A549 treated with RU486 at 1 μM for 4 hours (cell line): ENCODE measurements around the gene CFAP97D1. TPM values are rescaled to one million over a fixed set of nuclear protein-coding genes. Genes with fewer than 3 reads are reported as not detected.

Experiments used
- total RNA-seq: library from RNA; stranded (reverse); fragments of 200-300 nt; extraction: Qiagen RNA extraction; gene quantifications from 5 replicates; pipeline ENCODE4 v1.2.3, GENCODE V29; 2022; ENCODE audit warnings: low read depth

CFAP97D1 gene
- total RNA-seq = 0.06 to 0.07 TPM in 2 of 5 replicates, not detected in the others

GRCh38 chr17:43780135-43780534 is at the start of gene CFAP97D1:
Gene CFAP97D1, plus strand, starts transcription at chr17:43780435. Its CDS starts 28 bp downstream, at chr17:43780463.

GRCh38 chr17:43758497-43759174 is 21.6 kb upstream of the CFAP97D1 start, which contains the start of gene SOST:
Gene SOST, minus strand, starts transcription at chr17:43758791. Its CDS starts 50 bp downstream, at chr17:43758741.

GRCh38 chr17:43778337-43779144 is 1.7 kb upstream of the CFAP97D1 start, which contains the start of gene DUSP3:
Gene DUSP3, minus strand, starts transcription at chr17:43778977. Its CDS starts 53 bp downstream, at chr17:43778924.

GRCh38 chr17:43832976-43833829 is 53.0 kb downstream of the CFAP97D1 start, which contains the start of gene MPP3:
Gene MPP3, minus strand, starts transcription at chr17:43833146. Its CDS starts 1,240 bp downstream, at chr17:43831906.

Other genes starting within 250 kb of the CFAP97D1 start
- gene ETV4, start 234.1 kb upstream of the CFAP97D1 start, total RNA-seq = 45.4 to 54.0 TPM (median 52.5 TPM) in 5 replicates
- gene MEOX1, start 118.5 kb upstream of the CFAP97D1 start, total RNA-seq = not detected in 5 replicates
- not detected in 5 replicates for gene SOST, start 21.6 kb upstream of the CFAP97D1 start, total RNA-seq
- 57.5 to 61.7 TPM (median 61.0 TPM) in 5 replicates for gene DUSP3, start 1.5 kb upstream of the CFAP97D1 start, total RNA-seq
- gene MPP3, start 52.7 kb downstream of the CFAP97D1 start, total RNA-seq = 14.0 to 18.4 TPM (median 17.4 TPM) in 5 replicates
- gene CD300LG, start 66.7 kb downstream of the CFAP97D1 start, total RNA-seq = not detected in 5 replicates
- 1.4 to 2.0 TPM (median 1.7 TPM) in 5 replicates for gene MPP2, start 127.1 kb downstream of the CFAP97D1 start, total RNA-seq
- 0.28 TPM in 1 of 5 replicates, not detected in the others for gene PPY, start 162.0 kb downstream of the CFAP97D1 start, total RNA-seq
- 0.17 TPM in 1 of 5 replicates, not detected in the others for gene PYY, start 173.5 kb downstream of the CFAP97D1 start, total RNA-seq
- gene NAGS, start 224.2 kb downstream of the CFAP97D1 start, total RNA-seq = 0.72 to 1.3 TPM (median 1.1 TPM) in 5 replicates
- gene TMEM101, start 234.5 kb downstream of the CFAP97D1 start, total RNA-seq = 24.8 to 33.0 TPM (median 30.9 TPM) in 5 replicates